T-helper 2 cell (primary cell): ENCODE data around the gene PCNX4.

Source experiments
- DNase-seq, 5 experiments: peaks; one replicate each; pipeline versions ENCODE4 v3.0.0 to v3.0.0-alpha.2; 2012 to 2022

PCNX4 gene

DNA sequence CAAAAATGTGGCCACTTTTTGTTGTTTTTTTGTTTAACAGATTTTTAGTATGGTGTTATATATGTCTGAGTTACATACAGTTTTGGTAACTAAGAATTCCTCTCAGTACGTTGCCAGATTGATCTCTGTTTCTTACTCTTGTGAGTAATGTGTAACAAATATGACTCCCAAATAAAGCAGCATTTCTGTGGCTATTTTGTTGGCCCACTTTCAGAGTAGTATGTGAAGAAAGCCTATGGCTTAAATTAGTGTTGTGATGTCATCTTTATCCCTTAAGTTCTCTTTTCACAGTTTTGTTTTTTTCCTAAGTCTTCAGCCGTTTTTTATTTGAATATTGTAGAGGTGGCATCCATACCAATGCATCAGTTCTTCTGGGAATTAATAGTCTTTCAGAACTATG is 10.7 kb downstream of the PCNX4 start:
- no peak for DNase-seq

DNA sequence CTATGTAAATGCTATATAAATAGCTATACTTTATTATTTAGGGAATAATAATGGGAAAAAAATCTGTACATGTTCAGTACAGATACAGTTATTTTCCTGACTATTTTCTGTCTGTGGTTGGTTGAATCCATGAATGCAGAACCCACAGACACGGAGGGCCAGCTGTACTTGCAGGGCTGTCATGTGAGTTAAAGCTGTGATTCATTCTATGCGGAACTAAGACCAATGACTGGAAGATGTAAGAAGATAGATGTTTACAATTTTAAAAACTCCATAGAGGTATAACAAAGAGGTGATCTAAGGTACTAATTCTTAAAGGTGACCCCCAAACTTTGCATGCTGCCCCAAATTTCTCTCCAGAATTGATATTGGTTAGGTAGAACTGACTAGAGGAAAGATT is 14.6 kb downstream of the PCNX4 start:
- no peak for DNase-seq

DNA sequence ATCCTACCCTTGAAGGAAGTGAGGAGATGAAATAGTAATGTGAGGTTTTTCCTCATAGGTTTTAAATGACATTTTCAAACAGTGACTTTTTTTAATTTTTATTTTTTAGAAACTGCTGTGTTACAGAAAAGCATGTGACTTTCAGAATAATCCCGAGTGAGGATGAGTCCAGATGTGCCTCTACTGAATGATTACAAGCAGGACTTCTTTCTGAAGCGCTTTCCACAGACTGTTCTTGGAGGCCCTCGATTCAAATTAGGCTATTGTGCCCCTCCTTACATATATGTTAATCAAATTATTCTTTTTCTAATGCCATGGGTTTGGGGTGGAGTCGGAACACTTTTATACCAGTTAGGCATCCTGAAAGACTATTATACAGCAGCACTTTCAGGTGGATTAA is 15.8 kb downstream of the PCNX4 start:
- DNase-seq = no peak

GRCh38 chr14:60111732-60112131 is 20.0 kb downstream of the PCNX4 start:
- no peak for DNase-seq

DNA sequence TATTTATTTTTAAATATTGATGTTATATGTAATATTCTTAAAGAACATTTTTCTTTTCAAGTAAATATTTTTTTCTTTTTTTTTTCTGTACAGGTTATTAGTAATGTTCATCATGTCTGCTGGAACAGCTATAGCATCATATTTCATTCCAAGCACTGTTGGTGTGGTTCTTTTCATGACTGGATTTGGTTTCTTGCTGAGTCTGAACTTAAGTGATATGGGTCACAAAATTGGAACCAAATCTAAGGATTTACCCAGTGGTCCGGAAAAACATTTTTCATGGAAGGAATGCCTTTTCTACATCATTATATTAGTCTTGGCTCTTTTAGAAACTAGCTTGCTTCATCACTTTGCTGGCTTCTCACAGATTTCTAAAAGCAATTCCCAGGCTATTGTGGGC is 23.2 kb downstream of the PCNX4 start:
- DNase-seq = no peak

GRCh38 chr14:60116181-60116580 is 24.5 kb downstream of the PCNX4 start:
- no peak for DNase-seq

DNA sequence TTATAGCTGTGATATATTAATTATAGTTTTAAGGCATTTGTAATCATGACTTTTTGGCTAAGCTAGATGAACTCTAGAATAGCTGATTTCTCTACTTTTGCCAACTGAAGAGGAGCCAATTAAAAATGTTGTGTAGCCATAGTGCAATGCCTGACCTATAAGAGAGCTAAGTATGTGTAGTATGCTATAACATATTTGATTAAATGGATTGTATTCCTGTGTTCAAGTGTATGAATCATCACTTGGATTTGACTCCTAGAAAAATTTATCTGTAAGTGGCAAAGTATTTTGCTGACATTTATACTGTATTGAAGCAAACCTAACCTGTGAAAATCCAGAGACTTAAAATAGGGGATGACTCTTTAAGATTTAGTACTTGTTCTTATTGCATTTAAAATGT is 34.2 kb downstream of the PCNX4 start:
- DNase-seq = no peak

DNA sequence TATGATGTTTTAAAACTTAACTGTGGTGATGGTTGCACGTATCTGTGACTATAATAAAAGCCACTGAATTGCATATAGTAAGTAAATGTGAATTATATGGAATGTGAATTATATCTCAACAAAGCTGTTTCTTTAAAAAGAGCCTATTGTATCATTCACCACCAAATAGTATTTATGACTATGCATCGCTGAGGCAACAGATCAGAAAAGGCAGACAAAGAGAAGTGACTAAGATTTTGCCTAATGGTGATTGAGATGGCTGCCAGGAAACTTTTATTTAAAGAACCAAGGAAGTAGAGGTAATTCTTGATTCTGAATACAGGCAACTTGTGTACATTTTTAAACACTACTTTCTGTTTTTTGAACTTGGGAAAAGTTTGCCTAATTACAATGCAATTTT is 41.8 kb downstream of the PCNX4 start:
- DNase-seq = peak in 1 of 5 experiments; percentile 8

- DNase-seq = no peak
Measured at GRCh38 chr14:60134702-60135101, 43.0 kb downstream of the PCNX4 start.

GRCh38 chr14:60151715-60152114 is 60.0 kb downstream of the PCNX4 start:
- peak; percentile 11 to 86 (median 58) for DNase-seq

- peak in 2 of 5 experiments; percentile 20 to 47 for DNase-seq
Measured at GRCh38 chr14:60153991-60154390, 62.3 kb downstream of the PCNX4 start.

DNA sequence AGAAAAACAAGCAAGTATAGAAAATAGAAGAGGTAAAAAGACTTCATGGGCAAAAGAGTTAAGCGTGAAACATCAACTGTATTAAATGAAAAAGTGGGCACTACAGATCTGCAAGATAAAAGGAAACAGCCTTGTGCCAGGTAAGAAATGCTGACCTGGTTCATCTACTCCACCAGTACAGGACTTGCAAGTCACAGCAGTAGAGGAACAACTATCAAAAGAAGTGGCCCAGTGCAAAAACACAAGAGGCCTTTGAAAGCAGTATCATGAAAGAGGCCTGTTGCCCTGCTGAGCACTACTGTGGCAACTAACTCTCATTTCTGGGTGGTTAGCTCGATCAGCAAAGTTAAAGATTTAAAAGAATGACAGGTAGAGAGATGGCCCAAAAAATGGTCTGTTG is 62.9 kb downstream of the PCNX4 start:
- no peak for DNase-seq

DNA sequence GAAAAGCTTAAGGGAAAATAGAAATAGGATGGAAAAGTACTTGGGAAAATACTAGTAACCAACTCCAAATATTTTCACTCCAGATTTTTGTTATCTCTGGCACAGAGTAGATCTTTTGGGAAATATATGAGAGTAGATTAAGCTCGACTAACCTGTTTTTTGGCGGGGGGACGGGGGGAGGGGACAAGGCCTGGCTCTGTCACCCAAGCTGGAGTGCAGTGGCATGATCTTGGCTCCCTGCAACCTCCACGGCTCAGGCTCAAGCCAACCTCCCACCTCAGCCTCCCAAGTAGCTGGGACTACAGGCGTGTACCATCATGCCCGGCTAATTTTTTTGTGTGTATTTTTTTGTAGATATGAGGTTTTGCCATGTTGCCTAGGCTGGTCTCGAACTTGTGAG is 68.7 kb downstream of the PCNX4 start:
- no peak for DNase-seq

DNA sequence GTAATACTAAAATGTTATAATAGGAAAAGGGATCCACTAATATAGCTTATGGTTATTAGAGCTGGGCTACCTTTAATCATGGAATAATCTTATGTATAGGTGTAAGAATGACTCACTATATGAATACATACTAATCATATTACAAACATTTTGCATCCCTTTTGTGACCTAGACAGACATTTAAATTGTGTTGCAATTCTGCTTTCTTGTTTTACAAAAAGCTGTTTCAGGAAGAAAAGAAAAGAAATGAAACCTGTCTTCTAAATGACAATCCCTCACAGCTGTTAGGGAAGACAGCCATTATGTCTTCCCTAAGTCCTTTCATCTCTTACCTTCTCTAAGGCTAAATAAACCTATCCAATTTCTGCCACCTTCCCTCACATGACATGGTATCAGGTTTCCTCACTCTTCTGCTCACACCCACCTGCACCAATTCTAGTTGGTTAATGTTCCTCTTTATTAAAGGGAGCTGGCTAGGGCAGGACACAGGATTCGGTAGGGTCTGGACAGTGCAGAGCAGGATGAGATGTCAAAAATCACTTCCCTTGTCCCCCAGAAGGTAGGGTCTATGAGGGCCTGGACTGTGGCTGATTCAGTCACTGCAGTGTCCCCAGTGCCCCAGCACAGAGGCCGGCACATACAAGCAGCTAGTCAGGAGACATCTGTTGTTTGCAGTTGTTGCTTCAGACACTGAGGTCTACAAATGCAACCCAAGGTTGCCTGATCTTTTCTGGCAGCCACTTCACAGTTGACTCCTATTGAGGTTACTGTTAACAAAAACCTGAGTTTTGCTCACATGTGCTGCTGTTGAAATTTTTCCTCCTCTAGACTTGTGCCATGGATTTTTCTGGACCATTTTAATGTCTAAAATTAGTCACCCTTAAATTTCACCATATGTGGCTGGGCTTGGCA is 69.7 kb downstream of the PCNX4 start:
- no peak for DNase-seq

DNA sequence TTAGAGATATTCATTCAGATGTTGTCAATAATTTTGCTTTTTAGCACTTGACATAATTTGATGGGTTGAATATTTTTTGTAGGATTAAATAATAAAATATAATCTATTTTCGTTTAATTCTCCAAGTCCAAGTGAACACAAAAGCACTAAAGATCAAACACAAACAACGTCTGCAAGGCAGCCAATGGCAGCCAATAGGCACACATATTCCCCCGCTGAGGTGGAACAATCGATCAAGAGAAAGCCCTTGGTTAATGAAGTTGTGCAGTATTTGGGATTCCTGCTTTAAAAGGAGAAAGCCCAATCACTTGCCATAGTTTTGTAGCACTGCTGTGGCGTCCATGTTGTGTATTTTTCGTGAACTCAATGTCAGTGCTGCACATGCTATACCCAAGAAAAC is 72.0 kb downstream of the PCNX4 start:
- DNase-seq = no peak

GRCh38 chr14:60164404-60164711 is 72.6 kb downstream of the PCNX4 start:
- no peak for DNase-seq

GRCh38 chr14:60164712-60165546 is 73.2 kb downstream of the PCNX4 start, which contains the start of gene DHRS7:
TSS of gene DHRS7 (minus strand) at chr14:60165398. CDS start at chr14:60165309, 89 bp downstream.
- peak; percentile 42 to 84 (median 47) for DNase-seq

DNA sequence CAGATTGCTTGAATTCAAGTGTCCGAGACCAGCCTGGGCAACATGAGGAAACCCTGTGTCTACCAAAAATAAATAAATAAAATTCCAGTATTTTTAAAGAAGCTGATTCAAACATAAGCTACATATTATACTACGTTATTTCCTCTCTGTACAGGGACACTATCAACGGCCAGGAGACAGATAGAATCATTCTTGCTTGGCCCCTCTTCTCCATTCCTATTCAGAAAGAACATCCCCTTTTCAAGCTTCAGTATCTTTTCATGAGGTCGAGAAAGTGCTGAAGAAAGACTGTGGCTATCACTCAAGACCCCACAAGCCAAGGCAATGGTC is 73.8 kb downstream of the PCNX4 start:
- no peak for DNase-seq

GRCh38 chr14:60166142-60166541 is 74.4 kb downstream of the PCNX4 start:
- DNase-seq = peak in 1 of 5 experiments; percentile 37

DNA sequence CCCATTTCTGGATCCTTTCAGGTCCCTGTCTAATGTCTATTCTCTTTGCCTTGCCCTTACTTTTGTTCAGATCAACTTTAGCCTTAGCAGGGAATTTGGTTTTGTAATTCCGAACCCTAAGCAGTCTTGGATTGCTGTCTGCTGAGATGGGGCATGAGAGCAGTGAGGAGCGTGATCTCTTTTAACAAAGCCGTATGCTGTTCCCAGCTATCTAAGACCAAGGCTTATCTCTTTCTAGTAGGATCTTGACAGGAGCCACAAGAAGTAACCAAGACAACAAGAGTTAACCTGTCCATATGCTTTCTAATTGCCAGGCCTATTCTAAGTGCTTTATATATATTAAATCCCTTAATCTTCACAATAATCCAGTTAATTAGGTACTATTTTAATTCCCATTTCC is 78.0 kb downstream of the PCNX4 start:
- DNase-seq = no peak

- DNase-seq = no peak
Measured at GRCh38 chr14:60170948-60171347, 79.2 kb downstream of the PCNX4 start.

GRCh38 chr14:60171690-60172089 is 80.0 kb downstream of the PCNX4 start:
- no peak for DNase-seq

DNA sequence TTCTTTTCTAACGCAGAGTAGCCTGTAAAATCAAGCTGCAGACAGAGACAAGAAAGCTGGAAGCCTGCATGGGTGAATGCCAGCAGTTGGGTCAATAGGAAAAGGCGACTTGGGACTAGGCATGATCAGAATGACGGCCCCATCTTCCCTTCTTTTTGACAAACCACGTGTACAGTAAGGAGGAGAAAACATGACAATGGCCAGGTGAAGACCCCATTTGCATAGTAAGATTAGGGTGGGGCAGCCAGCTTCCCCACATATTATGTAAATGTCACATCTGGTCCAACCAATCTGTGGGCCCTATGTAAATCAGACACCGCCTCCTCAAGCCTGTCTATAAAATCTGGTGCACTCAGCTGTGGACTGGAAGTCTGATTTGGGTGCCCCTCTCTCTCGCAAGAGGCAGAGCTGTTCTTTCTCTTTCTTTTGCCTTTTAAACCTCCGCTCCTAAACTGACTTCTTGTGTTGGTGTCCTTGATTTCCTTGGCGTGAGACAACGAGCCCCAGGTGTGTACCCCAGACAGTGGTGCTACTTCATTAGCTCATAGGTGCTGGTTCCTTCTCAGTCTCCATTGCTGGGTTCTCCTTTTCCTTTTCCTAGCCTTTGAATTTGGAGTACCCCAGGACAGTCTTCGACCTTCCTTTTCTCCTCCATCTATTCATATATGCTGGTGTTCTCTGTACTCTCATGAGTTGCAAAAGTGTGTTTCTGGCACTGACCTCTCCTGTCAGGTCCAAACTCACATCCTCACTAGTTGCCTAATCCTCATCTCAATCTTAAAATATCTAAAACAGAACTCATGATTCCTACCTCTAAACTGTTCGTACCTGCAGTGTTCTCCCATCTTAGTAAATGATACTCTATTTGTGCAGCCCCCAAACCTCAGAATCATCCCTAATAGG is 82.9 kb downstream of the PCNX4 start:
- no peak for DNase-seq
